GM21737 (cell line): ENCODE data around the gene PLD1.
"Not testable (repeated sequence)": the region's sequence is repeated elsewhere in the genome, so short reads cannot be mapped to it uniquely, and the experiment has no call there.

ENCODE experiments used
- ATAC-seq: cut with Tn5 transposase; IDR thresholded peaks from one replicate; pipeline ENCODE4 v1.9.1; 2021; ENCODE audit warnings: mild to moderate bottlenecking, moderate library complexity; ENCODE audit not compliant: unreplicated experiment

Gene PLD1

DNA sequence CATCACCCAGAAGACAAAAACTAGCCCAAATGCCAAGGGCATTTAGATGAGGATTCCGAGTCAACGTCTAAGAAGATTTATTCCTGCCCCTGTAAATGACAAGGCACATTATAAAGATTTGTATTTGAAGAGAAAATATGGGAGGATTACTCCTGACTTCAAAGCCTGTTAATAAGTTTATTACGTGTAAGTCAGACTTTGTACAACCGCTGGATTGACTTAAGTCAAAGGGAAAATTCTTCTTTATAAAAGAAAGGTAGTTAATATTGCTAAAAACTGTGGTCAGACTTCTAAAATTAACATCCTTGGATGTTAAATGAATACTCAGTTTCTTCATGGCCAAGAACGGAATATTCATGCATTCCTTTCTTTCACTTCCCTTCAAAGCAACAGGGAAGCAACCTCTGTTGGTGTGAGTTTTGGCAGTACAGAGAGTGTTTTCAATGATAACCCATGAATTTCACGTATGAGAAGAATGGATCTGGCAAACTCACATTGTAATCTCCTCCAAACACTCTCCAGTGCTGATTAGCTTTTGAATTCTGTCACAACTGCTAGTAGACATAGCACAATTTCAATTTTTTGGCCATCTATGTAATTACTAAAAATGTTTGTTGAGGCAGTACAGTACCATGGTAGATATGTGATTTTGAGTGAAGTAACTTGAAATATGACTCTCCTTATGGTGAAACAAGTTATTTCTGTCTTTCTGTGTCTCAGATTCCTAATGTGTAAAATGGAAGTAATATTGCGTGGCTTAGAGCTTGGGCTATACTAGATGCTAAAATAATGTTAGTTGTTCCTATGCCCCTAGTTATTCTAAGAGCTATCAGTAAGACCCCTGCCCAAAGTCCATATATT lies 62.0 kb downstream of the PLD1 start:
- ATAC-seq = no peak

DNA sequence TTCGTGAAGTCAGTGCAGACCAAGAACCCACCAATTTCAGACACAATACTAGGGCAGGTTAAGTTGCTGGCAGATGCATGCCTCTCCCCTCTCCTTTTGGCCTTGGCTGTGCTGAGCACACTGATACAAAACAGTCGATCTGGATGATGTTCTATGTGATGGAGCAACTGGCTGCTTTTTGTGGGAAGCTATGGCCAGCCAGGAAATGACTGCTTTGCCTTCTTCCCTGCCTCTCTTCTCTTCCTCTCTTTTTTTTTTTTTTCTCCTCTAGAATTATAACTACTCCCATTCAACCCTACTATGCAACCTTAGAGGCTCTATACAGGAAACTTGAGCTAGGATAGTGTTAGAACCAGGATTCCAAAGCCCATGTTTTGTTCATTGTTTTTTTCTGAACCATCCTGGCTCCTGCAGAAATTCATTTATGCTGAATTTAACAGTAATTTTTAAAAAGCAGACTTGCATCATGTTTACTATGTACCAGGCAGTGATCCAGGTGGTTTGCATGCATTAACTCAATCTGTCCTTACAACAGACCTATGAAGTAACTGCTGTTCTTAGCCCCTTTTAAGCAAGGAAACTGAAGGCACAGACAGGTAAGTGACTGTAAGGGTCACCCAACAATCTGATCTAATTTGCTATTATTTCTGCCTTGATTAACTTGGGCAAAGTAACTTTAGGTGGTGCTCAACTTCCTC lies 62.9 kb downstream of the PLD1 start:
- no peak for ATAC-seq

DNA sequence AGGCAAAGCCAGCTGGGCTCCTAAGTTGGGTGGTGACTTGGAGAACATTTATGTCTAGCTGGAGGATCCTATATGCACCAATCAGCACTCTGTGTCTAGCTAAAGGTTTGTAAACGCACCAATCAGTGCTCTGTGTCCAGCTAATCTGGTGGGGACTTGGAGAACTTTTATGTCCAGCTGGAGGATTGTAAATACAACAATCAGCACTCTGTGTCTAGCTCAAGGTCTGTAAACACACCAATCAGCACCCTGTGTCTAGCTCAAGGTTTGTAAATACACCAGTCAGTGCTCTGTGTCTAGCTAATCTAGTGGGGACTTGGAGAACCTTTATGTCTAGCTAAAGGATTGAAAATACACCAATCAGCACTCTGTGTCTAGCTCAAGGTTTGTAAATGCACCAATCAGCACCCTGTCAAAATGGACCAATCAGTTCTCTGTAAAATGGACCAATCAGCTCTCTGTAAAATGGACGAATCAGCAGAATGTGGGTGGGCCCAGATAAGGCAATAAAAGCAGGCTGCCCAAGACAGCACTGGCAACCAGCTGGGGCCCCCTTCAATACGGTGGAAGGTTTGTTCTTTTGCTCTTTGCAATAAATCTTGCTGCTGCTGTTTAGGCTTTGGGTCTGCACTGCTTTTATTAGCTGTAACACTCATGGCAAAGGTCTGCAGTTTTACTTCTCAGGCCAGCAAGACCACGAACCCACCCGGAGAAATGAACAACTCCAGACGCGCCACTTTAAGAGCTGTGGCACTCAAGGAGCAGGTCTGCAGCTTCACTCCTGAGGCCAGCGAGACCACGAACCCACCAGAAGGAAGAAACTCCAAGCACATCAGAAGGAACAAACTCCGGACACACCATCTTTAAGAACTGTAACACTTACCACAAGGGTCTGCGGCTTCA lies 63.7 kb downstream of the PLD1 start:
- not testable (repeated sequence) for ATAC-seq

DNA sequence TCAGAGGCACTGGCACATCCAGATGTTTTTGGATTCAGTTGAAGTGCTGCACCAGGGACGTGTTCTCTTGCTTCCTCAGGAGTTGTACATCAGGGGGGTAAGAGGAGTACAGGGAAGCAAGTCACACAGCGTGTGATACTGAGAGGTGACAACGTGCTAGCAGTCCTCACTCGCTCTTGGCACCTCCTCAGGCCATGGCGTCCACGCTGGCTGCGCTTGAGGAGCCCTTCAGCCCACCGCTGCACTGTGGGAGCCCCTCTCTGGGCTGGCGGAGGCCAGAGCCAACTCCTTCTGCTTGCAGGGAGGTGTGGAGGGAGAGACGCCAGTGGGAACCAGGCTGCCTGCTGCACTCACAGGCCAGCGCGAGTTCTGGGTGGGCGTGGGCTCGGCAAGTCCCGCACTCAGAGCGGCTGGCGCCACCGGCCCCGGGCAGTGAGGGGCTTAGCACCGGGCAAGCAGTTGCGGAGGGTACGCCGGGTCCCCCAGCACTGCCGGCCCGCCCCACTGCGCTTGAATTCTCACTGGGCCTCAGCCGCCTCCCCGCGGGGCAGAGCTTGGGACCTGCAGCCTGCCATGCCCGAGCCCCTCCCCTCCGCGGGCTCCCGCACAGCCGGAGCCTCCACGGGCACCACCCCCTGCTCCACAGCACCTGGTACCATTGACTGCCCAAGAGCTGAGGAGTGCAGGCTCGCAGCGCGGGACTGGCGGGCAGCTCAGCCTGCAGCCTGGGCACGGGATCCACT lies 64.5 kb downstream of the PLD1 start:
- ATAC-seq = no peak

DNA sequence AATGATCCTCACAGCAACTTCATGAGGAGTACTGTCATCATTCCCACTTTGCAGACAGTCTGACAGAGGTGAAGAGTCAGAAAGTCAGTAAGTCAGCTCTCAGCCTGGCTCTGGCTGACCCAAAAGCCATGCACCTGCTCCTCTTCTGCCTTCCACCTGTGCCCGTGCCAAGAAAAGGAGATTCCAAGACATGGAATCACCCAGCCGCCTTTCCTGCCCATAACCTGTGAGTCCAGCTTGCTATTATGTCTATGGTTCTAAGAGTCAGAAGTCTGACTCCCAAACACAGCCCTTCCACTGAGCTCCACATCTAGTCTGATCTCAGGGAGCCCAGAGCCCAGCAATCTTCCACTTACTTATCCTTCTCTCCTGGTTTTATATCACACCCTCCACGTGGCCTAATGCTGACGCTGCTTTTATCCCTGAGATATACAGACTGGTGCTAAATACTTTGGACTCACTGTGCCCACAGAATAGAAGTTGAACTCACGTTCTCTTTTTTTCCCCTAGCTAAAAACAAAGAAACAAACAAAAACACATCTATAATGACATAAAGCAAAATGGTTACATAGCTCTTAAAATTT lies 66.0 kb downstream of the PLD1 start:
- no peak for ATAC-seq

DNA sequence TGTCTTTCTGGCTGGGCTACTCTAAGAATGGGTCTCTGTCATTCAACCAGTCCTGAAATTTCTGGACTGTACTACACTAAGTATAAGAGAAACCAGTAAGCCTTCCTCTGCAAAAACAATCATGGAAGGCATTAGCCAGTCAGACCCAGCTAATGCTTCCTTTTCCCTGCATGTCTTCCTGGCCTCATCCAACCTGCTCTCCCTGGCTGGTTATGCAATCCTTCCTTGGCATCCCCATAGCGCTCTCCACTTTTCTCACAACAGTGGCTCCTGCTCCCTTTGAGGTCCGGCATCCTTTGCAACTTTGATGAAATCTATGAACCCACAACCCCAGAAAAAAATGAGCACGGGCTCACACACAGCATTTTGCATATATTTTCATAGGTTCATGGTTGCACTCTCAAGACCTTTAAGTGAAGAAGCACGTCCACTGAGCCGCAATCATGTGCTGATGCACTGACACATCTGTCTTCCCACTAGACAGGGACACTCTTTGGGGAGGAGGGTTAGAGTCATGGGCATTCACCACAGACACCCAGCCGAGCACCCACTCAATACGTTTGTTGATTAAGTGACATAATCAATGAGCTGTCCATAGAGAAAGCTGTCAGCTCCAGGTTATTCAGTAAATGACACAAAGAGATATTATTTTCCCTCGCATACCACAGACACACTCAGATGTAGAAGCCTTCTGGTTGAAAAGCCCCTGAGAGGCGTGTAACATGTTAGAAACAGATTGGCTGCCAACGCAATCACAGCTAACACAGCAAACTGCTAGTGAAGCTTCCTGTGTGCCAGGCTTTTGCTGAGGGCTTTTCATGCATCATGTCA lies 66.7 kb downstream of the PLD1 start:
- no peak for ATAC-seq

DNA sequence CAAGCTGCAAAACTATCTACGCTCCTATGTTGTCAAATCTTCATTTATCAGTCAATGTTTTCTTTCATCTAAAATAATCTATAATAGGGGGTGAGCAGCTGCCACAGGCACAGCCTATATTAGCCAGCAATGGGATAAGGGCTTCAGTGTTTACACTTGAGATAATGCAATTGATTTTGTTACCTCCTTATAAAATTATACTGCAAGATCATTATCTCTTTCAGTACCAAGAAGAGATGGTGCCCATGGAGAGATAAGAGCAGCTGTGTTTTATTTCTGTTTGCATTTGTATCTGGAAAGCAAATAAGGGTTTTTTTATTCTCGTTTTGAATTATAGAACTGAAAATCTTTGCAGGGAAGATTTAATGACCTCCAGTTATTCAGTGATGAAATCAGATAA lies 68.9 kb downstream of the PLD1 start:
- no peak for ATAC-seq

DNA sequence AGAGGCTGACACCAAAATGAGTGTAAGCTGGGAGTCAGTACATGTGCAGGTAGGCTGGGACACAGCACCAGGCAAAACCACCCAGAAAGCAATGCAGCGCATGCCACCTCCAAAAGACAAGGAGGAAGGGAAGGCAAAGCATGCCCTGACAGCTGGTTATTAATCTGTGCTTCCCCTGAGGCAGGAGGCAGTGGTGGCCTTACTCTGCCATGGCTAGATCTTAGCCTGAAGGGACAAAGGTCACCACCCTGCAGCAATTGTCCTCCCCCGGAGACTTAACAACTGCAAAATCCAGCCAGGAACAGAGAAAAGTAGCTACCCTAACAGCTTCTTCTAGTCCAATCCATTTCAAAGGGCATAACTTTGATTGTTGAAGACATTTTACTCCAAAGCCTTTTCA lies 73.7 kb downstream of the PLD1 start:
- ATAC-seq = no peak

DNA sequence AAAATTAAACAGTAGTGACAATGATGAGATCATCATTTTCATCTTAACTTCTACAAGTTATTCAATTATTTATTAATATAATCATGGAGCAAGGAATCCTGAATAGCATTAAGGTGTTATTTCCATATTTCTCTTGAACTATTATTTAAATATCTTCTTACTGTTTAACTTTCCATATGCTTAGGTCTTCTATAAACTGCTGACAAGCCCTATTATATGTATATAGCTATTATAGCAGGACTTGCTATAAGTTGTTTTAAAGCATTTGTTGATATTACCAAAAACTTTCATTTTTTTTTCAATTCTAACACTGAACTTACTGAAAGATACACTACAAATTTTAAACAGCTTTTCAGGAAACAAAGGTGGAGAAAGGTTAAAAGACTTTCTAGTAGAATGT lies 76.7 kb downstream of the PLD1 start:
- ATAC-seq = no peak

DNA sequence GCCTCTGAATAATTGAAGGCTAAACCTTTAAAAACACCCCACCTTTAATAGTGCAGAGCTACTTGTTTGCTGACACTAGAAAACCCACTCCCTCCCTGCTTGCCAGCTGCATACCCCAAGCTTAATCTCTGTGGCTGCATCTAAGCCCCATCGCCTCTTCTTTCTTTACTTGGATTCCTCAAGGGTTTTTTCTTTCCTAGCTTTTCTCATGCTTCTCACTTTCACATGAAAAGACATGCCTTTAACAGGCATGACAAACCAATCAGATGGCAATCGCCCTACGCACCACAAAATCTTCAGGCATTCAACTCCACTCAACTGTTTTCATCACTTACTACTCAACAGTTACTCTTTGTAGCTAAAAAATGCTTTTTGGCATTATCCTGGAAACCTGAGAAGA lies 77.5 kb downstream of the PLD1 start:
- no peak for ATAC-seq

DNA sequence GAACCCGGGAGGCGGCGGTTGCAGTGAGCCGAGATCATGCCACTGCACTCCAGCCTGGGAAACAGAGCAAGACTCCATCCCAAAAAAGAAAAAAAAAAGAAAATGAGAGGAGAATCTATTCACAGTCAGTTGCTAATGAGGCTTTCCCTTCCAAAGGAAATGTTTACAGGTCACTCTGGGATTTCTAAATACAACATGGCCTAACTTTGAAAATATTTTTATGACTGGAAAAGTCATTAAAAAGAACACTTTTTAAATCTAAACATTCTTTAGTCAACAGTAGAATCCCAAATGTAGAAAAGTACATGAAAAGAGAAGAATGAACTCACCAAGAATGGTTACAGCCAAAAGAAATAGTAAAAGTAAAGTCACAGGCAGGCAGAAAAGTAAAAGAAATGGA lies 78.6 kb downstream of the PLD1 start:
- ATAC-seq = no peak

DNA sequence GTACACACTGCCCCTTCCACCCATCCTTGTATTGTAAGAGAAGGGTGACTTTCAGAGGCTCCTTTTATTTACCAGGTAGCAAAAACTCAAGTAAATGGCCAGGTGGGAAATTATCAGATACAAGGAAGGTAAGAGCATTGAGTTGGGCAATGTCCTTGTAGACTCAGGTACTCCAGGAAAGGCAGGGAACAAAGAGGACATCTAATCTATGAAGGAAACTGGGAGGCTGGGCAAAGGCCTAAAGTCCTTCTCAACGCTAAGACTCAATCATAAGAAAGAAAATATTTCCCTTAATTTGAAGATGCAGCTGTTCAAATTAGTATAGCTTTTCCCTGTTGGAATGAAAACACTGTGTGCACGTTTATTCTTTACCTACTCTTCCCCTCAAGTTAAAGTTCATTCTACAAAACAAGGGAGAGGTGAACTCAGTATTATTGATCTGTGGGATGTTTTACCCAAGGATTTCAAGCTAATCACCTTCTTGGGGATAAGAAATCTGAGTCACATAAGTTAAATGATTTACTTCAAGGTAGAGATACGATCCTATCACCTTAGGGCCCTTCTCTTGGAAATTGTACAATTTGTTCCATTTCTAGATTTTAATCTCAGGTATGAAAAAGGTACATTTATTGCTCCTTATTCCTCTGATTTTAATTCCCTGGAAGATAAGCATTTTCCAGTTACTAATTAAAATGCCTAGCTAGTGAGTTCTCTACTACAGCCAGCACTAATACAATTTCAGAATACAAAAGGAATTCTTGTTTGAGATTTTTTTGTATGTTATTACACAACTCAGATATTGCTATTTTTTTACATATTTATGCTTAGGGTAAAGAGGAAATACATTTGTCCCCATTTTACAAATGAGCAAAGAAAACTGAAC lies 80.6 kb downstream of the PLD1 start:
- no peak for ATAC-seq

DNA sequence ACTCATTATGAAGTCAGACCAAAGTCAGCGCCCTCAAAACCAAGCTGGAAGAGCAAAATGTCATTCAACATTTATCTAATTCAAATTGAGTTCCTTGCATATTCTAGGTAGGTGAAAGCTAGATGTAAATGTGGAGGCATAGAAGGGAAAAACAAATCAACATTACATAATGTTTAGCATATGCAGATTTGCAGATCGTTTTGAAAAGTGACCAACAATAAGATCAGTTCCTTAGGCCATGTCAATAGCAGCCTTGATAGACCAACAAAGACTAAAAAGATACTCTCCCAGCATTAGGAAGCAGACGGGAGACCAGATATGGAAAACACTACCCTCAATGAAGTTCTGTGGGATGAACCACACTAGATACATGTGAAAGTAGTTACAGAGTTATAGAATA lies 83.0 kb downstream of the PLD1 start:
- ATAC-seq = no peak

DNA sequence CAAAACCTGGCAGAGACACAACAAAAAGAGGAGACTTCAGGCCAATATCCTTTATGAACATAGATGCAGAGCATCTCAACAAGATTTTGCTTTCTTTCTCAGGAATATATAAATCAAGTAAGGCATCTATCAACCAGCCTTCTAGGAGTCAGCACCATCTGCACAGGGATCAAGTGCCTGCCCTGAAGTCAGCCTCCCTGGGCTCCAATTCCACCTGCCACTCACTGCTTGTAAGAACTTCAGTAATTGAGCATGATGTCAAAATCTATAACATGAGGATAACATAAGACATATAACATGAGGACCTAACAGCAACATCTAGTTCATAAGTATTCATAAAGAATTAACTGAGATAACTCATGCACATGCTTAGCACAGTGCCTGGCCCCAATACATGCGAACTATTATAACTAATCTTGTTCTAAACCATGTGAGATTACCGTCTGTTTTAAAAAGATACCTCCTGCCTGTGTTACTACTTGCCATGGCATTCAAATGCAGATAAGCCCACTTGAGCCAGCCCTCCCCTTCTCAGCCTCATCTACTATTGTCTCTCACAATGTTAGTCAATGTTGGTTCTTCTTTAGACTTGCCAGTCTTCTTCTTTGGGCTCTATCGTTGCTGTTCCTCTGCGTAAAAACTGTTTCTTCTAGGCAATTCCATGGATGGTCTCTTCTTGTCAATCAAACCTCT lies 91.6 kb downstream of the PLD1 start:
- no peak for ATAC-seq

DNA sequence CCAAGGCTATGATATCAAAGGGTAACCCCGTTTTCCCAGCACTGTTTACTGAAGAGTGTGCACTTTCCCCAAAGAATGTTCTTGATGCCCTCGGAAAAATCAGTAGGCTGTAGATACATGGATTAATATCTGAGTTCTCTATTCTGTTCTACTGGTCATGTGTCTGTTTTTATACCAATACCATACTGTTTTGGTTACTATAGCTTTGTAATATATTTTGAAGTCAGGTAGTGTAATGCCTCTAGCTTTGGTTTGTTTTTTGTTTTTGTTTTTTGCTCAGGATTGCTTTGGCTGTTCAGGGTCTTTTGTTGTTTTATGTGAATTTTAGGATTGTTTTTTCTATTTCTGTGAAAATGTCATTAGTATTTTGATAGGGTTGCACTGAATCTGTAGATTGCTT lies 95.1 kb downstream of the PLD1 start:
- ATAC-seq = no peak

DNA sequence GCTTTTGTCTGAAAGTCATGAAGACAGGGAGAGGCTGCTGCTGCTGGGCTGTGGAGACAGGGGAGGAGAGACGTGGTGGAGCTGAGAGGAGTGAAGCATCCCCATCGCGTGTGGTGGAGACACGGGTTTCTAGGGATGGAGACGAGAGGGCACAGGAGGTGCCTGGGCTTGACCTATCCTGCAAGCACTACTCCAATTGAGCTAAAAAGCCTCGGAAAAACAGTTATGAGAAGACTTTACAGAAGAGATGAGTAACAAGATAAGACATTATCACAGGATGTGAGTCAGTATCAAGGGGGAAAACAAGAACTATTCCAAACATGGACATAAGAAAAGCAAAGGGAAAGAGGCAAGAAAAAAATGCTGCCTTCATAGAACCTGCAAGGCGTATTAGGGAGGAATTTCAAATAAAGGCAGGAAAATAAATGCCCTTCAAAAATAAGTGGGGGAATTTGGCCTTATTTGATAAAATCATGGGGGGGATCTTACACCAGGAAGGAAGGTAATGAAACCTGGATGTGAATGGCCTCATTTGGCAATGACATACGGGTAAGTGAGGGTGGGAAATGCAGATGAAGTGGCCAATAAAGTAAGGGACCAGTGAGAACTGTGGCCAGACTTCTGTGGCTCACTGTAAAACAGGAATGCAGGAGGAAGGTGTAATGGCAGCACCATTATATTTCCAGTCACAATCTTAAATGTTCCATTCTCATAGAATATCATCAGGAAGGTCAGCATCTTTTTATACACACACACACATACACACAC lies 97.9 kb downstream of the PLD1 start:
- no peak for ATAC-seq

DNA sequence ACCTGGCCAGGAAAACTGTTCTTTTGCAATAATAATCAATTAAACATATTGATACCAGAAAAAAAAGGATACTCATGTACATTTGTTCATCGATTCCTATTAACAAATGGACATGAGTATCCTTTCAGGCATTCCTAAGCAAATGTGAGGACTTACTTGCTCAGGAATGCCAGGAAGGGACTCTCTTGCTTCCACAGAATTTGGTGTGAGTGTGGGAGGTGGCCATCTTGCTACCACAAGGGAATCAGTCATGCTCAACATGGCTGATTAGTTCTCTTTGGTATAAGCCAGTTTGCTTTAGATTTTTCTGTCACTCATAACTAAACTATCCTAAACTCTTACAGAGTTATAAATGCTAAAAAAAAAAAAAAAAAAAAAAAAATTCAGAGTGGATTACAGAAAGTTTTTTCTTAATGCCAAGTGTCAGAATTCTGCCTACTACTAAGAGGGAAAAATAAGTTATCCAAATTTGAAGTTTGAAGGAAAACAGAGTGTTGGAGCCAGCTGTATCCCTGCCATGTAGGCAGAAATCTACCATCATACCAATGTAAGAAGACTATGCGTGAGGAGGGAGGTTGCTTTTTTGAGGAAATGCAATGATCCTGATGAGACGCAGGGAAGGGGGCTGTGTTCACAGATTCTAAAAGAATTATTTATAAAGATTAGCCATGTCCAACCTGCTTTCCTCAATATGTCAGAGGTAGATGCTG lies 98.7 kb downstream of the PLD1 start:
- no peak for ATAC-seq
